ENCODE data around the gene AP1M1. TPM values are rescaled to one million over a fixed set of nuclear protein-coding genes. Genes with fewer than 3 reads are reported as not detected.

AP1M1 gene
- total RNA-seq, 1 donor from 2014 or later: 85.5 TPM

DNA sequence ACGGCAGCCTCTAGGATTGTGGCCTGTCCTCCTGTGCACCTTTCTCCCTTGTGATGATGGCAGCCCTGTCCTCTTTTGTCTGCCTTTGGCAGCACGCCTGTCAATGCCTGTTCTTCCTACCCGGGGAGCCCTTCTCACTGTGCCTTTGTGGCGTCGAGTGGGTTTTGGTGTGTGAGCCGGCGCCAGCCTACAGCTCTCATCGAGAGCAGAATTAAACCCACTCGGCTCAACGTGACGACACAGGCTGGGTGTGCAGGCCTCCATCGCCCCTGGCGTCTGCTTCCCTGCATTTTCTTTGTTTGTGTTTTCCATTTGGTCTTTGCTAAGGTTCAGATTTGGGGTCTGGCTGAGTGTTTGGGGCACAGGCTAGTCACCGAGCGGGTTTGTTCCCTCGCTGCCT is 34.4 kb downstream of the AP1M1 start:
- H3K9me3 Mint-ChIP-seq (ENCODE audit: unreplicated experiment): no peaks in the 10 kb centered on the region
- peak overlapping the region; percentile 38 for H3K27ac Mint-ChIP-seq (ENCODE audit: unreplicated experiment)

DNA sequence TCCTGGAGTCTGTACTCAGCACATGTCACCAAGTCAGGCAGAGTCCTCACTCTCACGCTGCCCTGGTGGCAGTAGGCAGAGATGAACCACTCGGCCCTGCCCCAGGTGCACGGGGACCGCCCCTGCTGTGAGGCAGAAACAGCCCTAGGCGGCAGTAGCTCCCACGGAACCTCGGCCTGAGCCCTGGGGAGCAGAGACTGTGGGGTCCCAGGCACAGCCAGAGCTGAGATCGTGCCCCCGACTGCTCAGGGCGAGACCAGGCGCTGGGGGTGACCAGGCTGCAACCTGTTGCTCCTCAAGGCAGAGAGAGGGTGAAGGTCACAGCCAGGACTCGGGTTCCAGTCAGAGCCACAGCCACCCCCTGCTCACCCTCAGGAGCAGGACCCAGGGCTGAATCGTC is 34.9 kb downstream of the AP1M1 start:
- Mint-ChIP-seq H3K27ac (ENCODE audit: unreplicated experiment) (no peak overlapping the region), H3K9me3 (ENCODE audit: unreplicated experiment) (no peaks in the 10 kb centered on the region), H3K36me3 (ENCODE audit: unreplicated experiment) (peaks cover 42% of the 10 kb centered on the region), H3K4me1 (ENCODE audit: unreplicated experiment) (no peaks in the 10 kb centered on the region), H3K27me3 (ENCODE audit: unreplicated experiment) (no peaks in the 10 kb centered on the region), H3K4me3 (ENCODE audit: unreplicated experiment) (no peak overlapping the region)
- TF ChIP-seq, protein P1, sequence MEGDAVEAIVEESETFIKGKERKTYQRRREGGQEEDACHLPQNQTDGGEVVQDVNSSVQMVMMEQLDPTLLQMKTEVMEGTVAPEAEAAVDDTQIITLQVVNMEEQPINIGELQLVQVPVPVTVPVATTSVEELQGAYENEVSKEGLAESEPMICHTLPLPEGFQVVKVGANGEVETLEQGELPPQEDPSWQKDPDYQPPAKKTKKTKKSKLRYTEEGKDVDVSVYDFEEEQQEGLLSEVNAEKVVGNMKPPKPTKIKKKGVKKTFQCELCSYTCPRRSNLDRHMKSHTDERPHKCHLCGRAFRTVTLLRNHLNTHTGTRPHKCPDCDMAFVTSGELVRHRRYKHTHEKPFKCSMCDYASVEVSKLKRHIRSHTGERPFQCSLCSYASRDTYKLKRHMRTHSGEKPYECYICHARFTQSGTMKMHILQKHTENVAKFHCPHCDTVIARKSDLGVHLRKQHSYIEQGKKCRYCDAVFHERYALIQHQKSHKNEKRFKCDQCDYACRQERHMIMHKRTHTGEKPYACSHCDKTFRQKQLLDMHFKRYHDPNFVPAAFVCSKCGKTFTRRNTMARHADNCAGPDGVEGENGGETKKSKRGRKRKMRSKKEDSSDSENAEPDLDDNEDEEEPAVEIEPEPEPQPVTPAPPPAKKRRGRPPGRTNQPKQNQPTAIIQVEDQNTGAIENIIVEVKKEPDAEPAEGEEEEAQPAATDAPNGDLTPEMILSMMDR (IDR thresholded peaks at IDR 0.05): no peak
- no peak for DNase-seq (ENCODE audit: extremely low spot score, unreplicated experiment)

More for the DNA sequence above, 34.4 kb downstream of the AP1M1 start:
- peaks cover 42% of the 10 kb centered on the region for H3K36me3 Mint-ChIP-seq (ENCODE audit: unreplicated experiment)
- no peak for DNase-seq (ENCODE audit: extremely low spot score, unreplicated experiment)
- no peaks in the 10 kb centered on the region for H3K27me3 Mint-ChIP-seq (ENCODE audit: unreplicated experiment)
- H3K4me3 Mint-ChIP-seq (ENCODE audit: unreplicated experiment): no peak overlapping the region
- H3K4me1 Mint-ChIP-seq (ENCODE audit: unreplicated experiment): no peaks in the 10 kb centered on the region
- TF ChIP-seq, protein P1 (IDR thresholded peaks at IDR 0.05): no peak

- DNase-seq (ENCODE audit: extremely low spot score, unreplicated experiment): no peak
- Mint-ChIP-seq H3K4me3 (ENCODE audit: unreplicated experiment) (no peak overlapping the region), H3K36me3 (ENCODE audit: unreplicated experiment) (peaks cover 39% of the 10 kb centered on the region), H3K9me3 (ENCODE audit: unreplicated experiment) (no peaks in the 10 kb centered on the region), H3K4me1 (ENCODE audit: unreplicated experiment) (no peaks in the 10 kb centered on the region), H3K27ac (ENCODE audit: unreplicated experiment) (no peak overlapping the region), H3K27me3 (ENCODE audit: unreplicated experiment) (no peaks in the 10 kb centered on the region)
- TF ChIP-seq, protein P1 (IDR thresholded peaks at IDR 0.05): no peak
Observed at GRCh38 chr19:16233081-16233776, 35.5 kb downstream of the AP1M1 start.

DNA sequence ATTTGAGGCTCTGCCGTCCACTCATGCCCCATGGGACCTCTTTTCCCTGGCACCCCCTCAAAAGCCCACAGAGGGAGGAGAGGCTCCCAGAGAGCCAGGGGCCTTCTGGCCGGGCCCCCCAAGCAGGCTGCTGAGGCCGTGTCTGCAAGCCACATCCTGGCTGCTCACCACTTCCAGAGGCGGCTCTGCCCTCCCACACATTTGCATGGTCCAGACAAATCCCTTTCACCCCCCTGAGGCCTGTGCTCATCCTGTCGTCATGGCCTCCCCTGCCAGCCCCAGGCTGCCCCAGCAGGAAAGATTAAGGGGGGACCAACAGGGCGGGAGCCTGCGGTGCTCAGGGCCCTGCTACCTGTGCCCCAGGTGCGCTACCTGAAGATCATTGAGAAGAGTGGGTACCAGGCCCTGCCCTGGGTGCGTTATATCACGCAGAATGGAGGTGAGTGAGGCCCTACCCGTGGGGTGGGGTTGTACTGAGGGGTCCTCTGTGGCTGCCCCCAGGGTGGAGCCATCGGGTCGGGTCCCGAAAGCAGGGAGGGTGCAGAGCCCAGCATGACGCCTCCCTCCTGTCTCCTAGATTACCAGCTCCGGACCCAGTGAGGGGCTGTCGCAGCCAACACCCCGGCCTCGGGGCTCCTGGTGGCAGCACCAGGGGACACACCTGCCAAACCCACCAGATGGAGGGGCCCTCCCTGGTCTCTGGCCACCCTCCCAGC is 36.3 kb downstream of the AP1M1 start:
- no peaks in the 10 kb centered on the region for H3K27me3 Mint-ChIP-seq (ENCODE audit: unreplicated experiment)
- H3K4me1 Mint-ChIP-seq (ENCODE audit: unreplicated experiment): no peaks in the 10 kb centered on the region
- H3K9me3 Mint-ChIP-seq (ENCODE audit: unreplicated experiment): no peaks in the 10 kb centered on the region
- TF ChIP-seq, protein P1 (IDR thresholded peaks at IDR 0.05): no peak
- H3K4me3 Mint-ChIP-seq (ENCODE audit: unreplicated experiment): no peak overlapping the region
- H3K27ac Mint-ChIP-seq (ENCODE audit: unreplicated experiment): no peak overlapping the region
- DNase-seq (ENCODE audit: extremely low spot score, unreplicated experiment): no peak
- H3K36me3 Mint-ChIP-seq (ENCODE audit: unreplicated experiment): peaks cover 39% of the 10 kb centered on the region

Measured in osteocyte (in vitro differentiated cells).